GM12892 (cell line): Measurements from ENCODE around the gene RAC3.
"Not testable (repeated sequence)": the region's sequence is repeated elsewhere in the genome, so short reads cannot be mapped to it uniquely, and the experiment has no call there.

ENCODE experiments used
- DNase-seq: peaks from one replicate; pipeline ENCODE4 v3.0.0; 2011; ENCODE audit not compliant: insufficient read length
- FAIRE-seq: peaks from 2 replicates; lab custom pipeline; 2011; peaks lifted over from hg19 to GRCh38; lab: Jason Lieb, UNC
- POLR2A ChIP-seq: IDR thresholded peaks from 2 replicates; pipeline ENCODE4 v1.6.1; 2011; ENCODE audit warnings: low read depth, low read length, control low read depth
- POLR2AphosphoS5 ChIP-seq: IDR thresholded peaks from 2 replicates; pipeline ENCODE4 v1.6.1; 2011; ENCODE audit warnings: low read depth, low read length, control low read depth
- TAF1 ChIP-seq: IDR thresholded peaks from 2 replicates; pipeline ENCODE4 v1.6.1; 2011; ENCODE audit warnings: low read depth, mild to moderate bottlenecking, control low read depth, low read length, borderline replicate concordance

The RAC3 gene

GRCh38 chr17:82033359-82034085, 2.0 kb downstream of the RAC3 start:
- TF ChIP-seq POLR2A = no peak
- FAIRE-seq = no peak

GRCh38 chr17:82034371-82035011, 3.0 kb downstream of the RAC3 start:
- no peak for FAIRE-seq
- TF ChIP-seq POLR2A (no peak), TAF1 (no peak), POLR2AphosphoS5 (no peak)
- no peak for DNase-seq

More at GRCh38 chr17:82033359-82034085, 2.0 kb downstream of the RAC3 start:
- DNase-seq = no peak

GRCh38 chr17:82035488-82035887, 4.0 kb downstream of the RAC3 start:
- no peak for TF ChIP-seq POLR2AphosphoS5
- TF ChIP-seq TAF1 = no peak
- TF ChIP-seq POLR2A = no peak
- FAIRE-seq = no peak
- DNase-seq = no peak

- DNase-seq (no peak), FAIRE-seq (no peak)
- TF ChIP-seq TAF1 = no peak
- no peak for TF ChIP-seq POLR2AphosphoS5
- peak; percentile 34; the same call in 1 of the 2 replicates for TF ChIP-seq POLR2A
Observed at GRCh38 chr17:82035956-82036633, 4.6 kb downstream of the RAC3 start.

- FAIRE-seq (no peak), DNase-seq (no peak)
- TF ChIP-seq POLR2AphosphoS5 (no peak), POLR2A (no peak), TAF1 (no peak)
Observed at GRCh38 chr17:82036634-82037091, 5.2 kb downstream of the RAC3 start.

GRCh38 chr17:82037092-82037888, 5.8 kb downstream of the RAC3 start, which contains the start of gene DCXR:
Gene DCXR (minus strand): TSS chr17:82037697. CDS start chr17:82037682, 15 bp downstream.
- peak; percentile 92; the same call in 1 of the 2 replicates for TF ChIP-seq POLR2A
- TF ChIP-seq POLR2AphosphoS5 = peak; percentile 91
- no peak for TF ChIP-seq TAF1
- DNase-seq = peak; percentile 98

GRCh38 chr17:82037889-82038195, 6.4 kb downstream of the RAC3 start:
- no peak for FAIRE-seq
- DNase-seq = no peak
- TF ChIP-seq TAF1 (no peak), POLR2A (no peak), POLR2AphosphoS5 (no peak)

More at GRCh38 chr17:82037092-82037888, 5.8 kb downstream of the RAC3 start, which contains the start of gene DCXR:
- FAIRE-seq = peak; percentile 99

- not testable (repeated sequence) for DNase-seq, FAIRE-seq
Observed at GRCh38 chr17:82038796-82039409, 7.4 kb downstream of the RAC3 start.

- DNase-seq (no peak), FAIRE-seq (no peak)
- TF ChIP-seq POLR2AphosphoS5 (no peak), POLR2A (no peak), TAF1 (no peak)
Observed at GRCh38 chr17:82039695-82040299, 8.3 kb downstream of the RAC3 start.

- FAIRE-seq (no peak), DNase-seq (no peak)
- TF ChIP-seq POLR2AphosphoS5 (no peak), POLR2A (no peak), TAF1 (no peak)
Observed at GRCh38 chr17:82041144-82041814, 9.8 kb downstream of the RAC3 start.
